ENCODE data around the gene YWHAG.

DNA sequence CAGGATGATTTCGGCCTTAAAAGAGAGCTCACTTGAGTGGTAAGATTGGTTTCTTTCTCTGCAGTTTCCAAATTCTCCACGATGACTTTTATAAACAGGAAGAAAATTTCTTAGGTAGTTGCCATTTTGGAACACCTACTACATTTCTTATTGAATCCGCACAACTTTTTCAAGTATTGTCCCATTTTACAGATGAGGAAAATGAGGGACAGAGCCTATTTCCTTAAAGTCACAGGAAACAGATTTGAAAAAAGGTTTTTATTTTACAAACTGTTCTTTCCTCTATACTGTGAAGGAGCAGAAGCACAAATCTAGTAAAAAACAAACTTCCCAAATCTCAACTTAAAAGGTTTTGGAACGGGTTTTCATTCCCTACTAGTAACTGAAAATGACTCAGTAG is 2.7 kb downstream of the YWHAG start:
- TF ChIP-seq POLR2A (IDR thresholded peaks at IDR 0.05; ENCODE audit: low read depth, low read length) (no peak), POLR2AphosphoS5 (IDR thresholded peaks at IDR 0.05; ENCODE audit: low read depth, low read length) (no peak)

Measured in GM12892 (cell line).